Ovary (tissue), 3 donors: ENCODE data around the gene KCNJ8.

Experiments
- CTCF ChIP-seq, 3 donors: fragments of 450-650 bp in 2 of 3; fragments of 200-600 bp in 1 of 3; IDR thresholded peaks; one replicate each; pipeline versions ENCODE4 v1.5.1 to v1.8.0; 2016 to 2022; ENCODE audit warnings: antibody characterized with exemption in 3 of 3, mild to moderate bottlenecking in 1 of 3
- POLR2A ChIP-seq: fragments of 450-650 bp; IDR thresholded peaks from one replicate; pipeline ENCODE4 v1.6.1; 2017; ENCODE audit warnings: antibody characterized with exemption, mild to moderate bottlenecking, moderate library complexity
- donor health status: DM: no; HTN: no; CAD: no.

GRCh38 chr12:21813125-21813524 lies 38.6 kb upstream of the KCNJ8 start:
- TF ChIP-seq POLR2A = no peak
- TF ChIP-seq CTCF (IDR thresholded peaks at IDR 0.05) = no peak
